SU-DHL-6 (cell line): ENCODE results near the gene PLAAT2.

Experiments
- H2AFZ ChIP-seq: fragments of 200-600 bp; sonication (generic); 2 replicates; pipeline ENCODE4 v1.6.1; 2014; ENCODE audit warnings: low read depth, mild to moderate bottlenecking, moderate library complexity, mixed read lengths, antibody characterized with exemption, low read length; ENCODE audit not compliant: severe bottlenecking
- H3F3A ChIP-seq: fragments of 200-600 bp; shearing (Covaris generic); 2 replicates; pipeline ENCODE4 v1.6.0; 2016; ENCODE audit warnings: antibody characterized with exemption, mild to moderate bottlenecking; ENCODE audit not compliant: insufficient read depth
- H3K27ac ChIP-seq: fragments of 200-600 bp; sonication (generic); 2 replicates; pipeline ENCODE4 v1.5.1; 2016; ENCODE audit warnings: low read depth, mild to moderate bottlenecking, low read length, moderate library complexity, mixed read lengths
- H3K27me3 ChIP-seq: fragments of 200-600 bp; sonication (generic), shearing (Covaris generic); 2 replicates; pipeline ENCODE4 v1.6.0; 2014; ENCODE audit warnings: mild to moderate bottlenecking, low read length
- H3K36me3 ChIP-seq: fragments of 200-600 bp; sonication (generic); 2 replicates; pipeline ENCODE4 v1.6.1; 2014; ENCODE audit warnings: mild to moderate bottlenecking, low read length, mixed read lengths
- H3K4me2 ChIP-seq: fragments of 300-600, 200-600 bp; shearing (Covaris generic), sonication (generic); 2 replicates; pipeline ENCODE4 v1.6.0; 2014; ENCODE audit warnings: low read length, low read depth, mild to moderate bottlenecking; ENCODE audit not compliant: poor library complexity, severe bottlenecking
- H3K4me3 ChIP-seq: fragments of 200-600 bp; sonication (generic); 2 replicates; pipeline ENCODE4 v1.5.1; 2014; ENCODE audit warnings: antibody characterized with exemption, low read length, mild to moderate bottlenecking, mixed read lengths; ENCODE audit not compliant: insufficient read depth, poor library complexity, severe bottlenecking
- H3K79me2 ChIP-seq: fragments of 200-600 bp; sonication (generic); 2 replicates; pipeline ENCODE4 v1.6.1; 2014; ENCODE audit warnings: mild to moderate bottlenecking, low read length, moderate library complexity; ENCODE audit not compliant: insufficient read depth
- H3K9ac ChIP-seq: fragments of 200-600 bp; sonication (generic); 2 replicates; pipeline ENCODE4 v1.7.0; 2014; ENCODE audit warnings: mild to moderate bottlenecking, low read length
- H3K9me2 ChIP-seq: fragments of 200-600 bp; sonication (generic); replicated peaks from 2 replicates; pipeline ENCODE4 v1.6.1; 2014; ENCODE audit warnings: low read length; ENCODE audit not compliant: insufficient read depth
- H3K9me3 ChIP-seq: fragments of 200-600 bp; sonication (generic); 2 replicates; pipeline ENCODE4 v1.6.1; 2014; ENCODE audit warnings: low read length, mixed read lengths; ENCODE audit not compliant: insufficient read depth
- H4K20me1 ChIP-seq: fragments of 200-600 bp; sonication (generic); 2 replicates; pipeline ENCODE4 v1.6.1; 2014; ENCODE audit warnings: low read depth, mild to moderate bottlenecking, antibody characterized with exemption, low read length, moderate library complexity, mixed read lengths
- EZH2phosphoT487 ChIP-seq: fragments of 200-600 bp; sonication (generic), shearing (Covaris generic); conservative IDR thresholded peaks from 2 replicates; pipeline ENCODE4 v1.6.1; 2018; ENCODE audit warnings: mild to moderate bottlenecking, antibody characterized with exemption, low read length, moderate library complexity, mixed read lengths
- TF ChIP-seq, protein P1 (sequence below): fragments of 200-600 bp; sonication (generic); IDR thresholded peaks from one replicate; pipeline ENCODE4 v1.5.1; 2017; ENCODE audit warnings: antibody characterized with exemption, mild to moderate bottlenecking, low read length, moderate library complexity; ENCODE audit not compliant: insufficient read depth, poor library complexity, severe bottlenecking

Gene PLAAT2

GRCh38 chr11:63527667-63528066 lies 35.5 kb downstream of the PLAAT2 start:
- no peaks in the 10 kb centered on the region for H3K36me3 ChIP-seq
- no peaks in the 10 kb centered on the region for H3F3A ChIP-seq
- no peak overlapping the region for H2AFZ ChIP-seq
- no peaks in the 10 kb centered on the region for H4K20me1 ChIP-seq
- H3K27me3 ChIP-seq, result no peaks in the 10 kb centered on the region
- no peak overlapping the region for H3K4me3 ChIP-seq
- H3K4me2 ChIP-seq, result no peak overlapping the region
- no peaks in the 10 kb centered on the region for H3K9me3 ChIP-seq
- TF ChIP-seq, protein P1, sequence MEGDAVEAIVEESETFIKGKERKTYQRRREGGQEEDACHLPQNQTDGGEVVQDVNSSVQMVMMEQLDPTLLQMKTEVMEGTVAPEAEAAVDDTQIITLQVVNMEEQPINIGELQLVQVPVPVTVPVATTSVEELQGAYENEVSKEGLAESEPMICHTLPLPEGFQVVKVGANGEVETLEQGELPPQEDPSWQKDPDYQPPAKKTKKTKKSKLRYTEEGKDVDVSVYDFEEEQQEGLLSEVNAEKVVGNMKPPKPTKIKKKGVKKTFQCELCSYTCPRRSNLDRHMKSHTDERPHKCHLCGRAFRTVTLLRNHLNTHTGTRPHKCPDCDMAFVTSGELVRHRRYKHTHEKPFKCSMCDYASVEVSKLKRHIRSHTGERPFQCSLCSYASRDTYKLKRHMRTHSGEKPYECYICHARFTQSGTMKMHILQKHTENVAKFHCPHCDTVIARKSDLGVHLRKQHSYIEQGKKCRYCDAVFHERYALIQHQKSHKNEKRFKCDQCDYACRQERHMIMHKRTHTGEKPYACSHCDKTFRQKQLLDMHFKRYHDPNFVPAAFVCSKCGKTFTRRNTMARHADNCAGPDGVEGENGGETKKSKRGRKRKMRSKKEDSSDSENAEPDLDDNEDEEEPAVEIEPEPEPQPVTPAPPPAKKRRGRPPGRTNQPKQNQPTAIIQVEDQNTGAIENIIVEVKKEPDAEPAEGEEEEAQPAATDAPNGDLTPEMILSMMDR, result no peak
- no peak for TF ChIP-seq EZH2phosphoT487
- no peaks in the 10 kb centered on the region for H3K79me2 ChIP-seq
- no peak overlapping the region for H3K27ac ChIP-seq
- no peaks in the 10 kb centered on the region for H3K9me2 ChIP-seq
- no peak overlapping the region for H3K9ac ChIP-seq

- no peak overlapping the region for H2AFZ ChIP-seq
Observed at GRCh38 chr11:63523151-63523550, 40.0 kb downstream of the PLAAT2 start.

DNA sequence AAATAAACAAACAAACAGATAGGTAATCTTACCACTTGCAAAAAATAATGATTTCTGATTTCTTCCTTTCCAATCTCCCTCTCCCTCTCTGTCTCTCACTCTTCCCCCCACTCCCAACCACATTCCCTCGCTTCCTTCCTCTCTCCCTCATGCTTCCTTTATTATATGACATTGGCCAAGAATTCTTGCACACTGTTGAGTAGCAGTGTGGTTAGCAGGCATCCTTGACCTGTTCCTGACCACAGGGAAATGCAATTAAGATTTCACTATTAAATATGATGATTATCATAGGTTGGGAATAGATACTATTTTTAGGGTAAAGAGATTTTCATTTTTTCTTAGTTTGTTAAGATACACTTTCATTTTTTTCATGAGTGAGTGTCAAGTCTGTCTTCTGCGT lies 41.3 kb downstream of the PLAAT2 start:
- H3K4me2 ChIP-seq, result no peak overlapping the region
- H3K27me3 ChIP-seq, result no peaks in the 10 kb centered on the region
- no peaks in the 10 kb centered on the region for H3K9me3 ChIP-seq
- TF ChIP-seq, protein P1, result no peak
- no peak for TF ChIP-seq EZH2phosphoT487
- no peaks in the 10 kb centered on the region for H3K79me2 ChIP-seq
- H2AFZ ChIP-seq, result no peak overlapping the region
- H3F3A ChIP-seq, result no peaks in the 10 kb centered on the region
- no peaks in the 10 kb centered on the region for H3K9me2 ChIP-seq
- no peaks in the 10 kb centered on the region for H3K36me3 ChIP-seq
- H3K27ac ChIP-seq, result no peak overlapping the region
- H4K20me1 ChIP-seq, result no peaks in the 10 kb centered on the region
- H3K4me3 ChIP-seq, result no peak overlapping the region
- H3K9ac ChIP-seq, result no peak overlapping the region

More at GRCh38 chr11:63523151-63523550, 40.0 kb downstream of the PLAAT2 start:
- Histone ChIP-seq H3F3A (no peaks in the 10 kb centered on the region), H3K4me3 (no peak overlapping the region), H3K9me3 (no peaks in the 10 kb centered on the region), H3K9ac (no peak overlapping the region), H3K79me2 (no peaks in the 10 kb centered on the region), H3K27me3 (no peaks in the 10 kb centered on the region), H3K27ac (no peak overlapping the region), H3K9me2 (no peaks in the 10 kb centered on the region), H3K4me2 (no peak overlapping the region), H3K36me3 (no peaks in the 10 kb centered on the region), H4K20me1 (no peaks in the 10 kb centered on the region)
- TF ChIP-seq EZH2phosphoT487, result no peak
- TF ChIP-seq, protein P1, result no peak
